Kidney capillary endothelial cell (primary cell): ENCODE data around the gene MYH10.
"Not testable (repeated sequence)": the region's sequence is repeated elsewhere in the genome, so short reads cannot be mapped to it uniquely, and the experiment has no call there.

Experiments used
- DNase-seq: peaks from one replicate; pipeline ENCODE4 v3.0.0-alpha.2; 2018; ENCODE audit warnings: low spot score

Gene MYH10

DNA sequence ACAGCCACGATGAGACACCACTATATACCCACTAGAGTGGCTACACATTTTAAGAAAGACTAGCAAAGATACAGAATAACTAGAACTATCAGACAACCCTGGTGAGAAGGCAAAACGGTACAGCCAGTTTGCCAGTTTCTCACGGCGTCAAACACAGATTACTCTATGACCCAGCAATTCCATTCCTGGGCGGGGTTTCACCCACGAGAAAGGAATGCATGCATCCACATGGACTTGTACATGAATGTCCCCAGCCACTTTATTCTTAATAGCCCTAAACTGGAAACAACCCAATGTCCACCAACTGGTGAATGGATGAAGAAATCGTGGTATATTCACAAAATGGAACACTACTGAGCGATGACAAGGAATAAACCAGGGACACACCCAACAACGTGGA is 74.5 kb downstream of the MYH10 start:
- DNase-seq: no peak

DNA sequence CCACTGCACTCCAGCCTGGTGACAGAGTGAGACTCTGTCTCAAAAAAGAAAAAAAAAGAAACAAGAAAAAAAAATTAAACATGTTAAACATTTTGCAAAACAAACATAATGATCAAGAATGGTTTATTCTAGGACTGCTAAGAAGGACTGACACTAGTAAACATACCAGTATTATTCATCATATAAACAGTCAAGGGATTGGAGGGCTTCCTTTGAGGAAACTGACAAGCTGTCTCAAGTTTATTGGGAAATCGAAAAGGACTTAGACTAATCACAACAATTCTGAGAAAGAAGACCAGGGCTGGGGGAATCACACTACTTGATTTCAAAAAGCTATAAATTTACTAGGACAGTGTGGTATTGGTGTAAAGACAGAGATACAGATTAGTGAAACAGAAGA is 75.5 kb downstream of the MYH10 start:
- no peak for DNase-seq

GRCh38 chr17:8552577-8553320 is 77.8 kb downstream of the MYH10 start:
- DNase-seq: peak; percentile 16

GRCh38 chr17:8542599-8543502 is 87.7 kb downstream of the MYH10 start:
- DNase-seq: no peak

GRCh38 chr17:8539976-8540375 is 90.5 kb downstream of the MYH10 start:
- DNase-seq: not testable (repeated sequence)

DNA sequence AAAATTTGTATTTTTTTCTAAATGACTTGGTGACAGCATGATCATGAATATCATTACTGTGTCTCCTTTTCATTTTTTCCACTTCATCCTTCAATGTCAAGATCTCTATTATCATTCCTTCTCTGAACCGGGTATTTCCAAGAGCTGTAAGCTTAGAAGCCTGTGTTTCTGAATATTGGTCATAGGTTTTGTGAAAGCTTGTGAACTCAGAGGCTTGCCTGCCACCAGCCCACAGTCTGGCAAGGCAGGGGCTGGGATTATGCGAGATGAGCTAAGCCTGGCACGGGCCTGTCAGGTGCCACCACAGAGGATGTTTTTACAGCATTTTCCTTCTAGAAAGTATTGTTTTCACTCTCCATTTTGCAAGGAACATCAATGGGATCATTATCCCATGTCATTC is 92.8 kb downstream of the MYH10 start:
- DNase-seq: no peak

DNA sequence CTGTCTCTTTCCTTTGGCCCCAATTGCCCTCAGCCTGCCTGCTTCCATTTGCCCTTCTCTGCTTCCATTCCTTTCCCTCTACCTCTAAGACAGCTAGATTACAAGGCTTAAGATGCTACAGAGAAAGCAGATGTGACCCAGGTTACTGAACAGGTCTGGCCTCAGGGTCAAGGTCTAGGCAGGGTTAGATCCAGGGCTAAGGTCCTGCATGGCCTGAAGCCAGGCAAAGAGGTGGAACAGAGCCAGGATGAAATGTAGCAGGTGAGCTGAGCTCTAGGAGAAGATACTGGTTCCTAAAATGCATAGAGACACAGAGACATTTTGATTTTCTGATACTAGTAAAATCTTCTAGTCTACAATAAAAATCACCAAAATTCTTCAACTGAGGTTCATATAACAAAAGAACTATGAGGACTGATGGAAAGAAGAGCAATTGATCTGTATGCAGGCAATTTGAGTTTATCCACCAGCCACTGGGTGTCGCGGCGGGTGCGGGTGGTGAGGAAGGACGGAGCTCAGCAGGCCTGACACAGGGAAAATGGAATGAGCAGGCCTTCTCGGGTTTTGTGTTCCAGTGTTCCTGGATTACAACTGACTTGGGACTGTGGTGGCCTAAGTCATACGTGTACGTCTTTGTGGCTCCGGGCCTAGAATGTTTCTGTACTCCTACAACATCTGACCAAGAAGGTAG is 95.9 kb downstream of the MYH10 start:
- no peak for DNase-seq

DNA sequence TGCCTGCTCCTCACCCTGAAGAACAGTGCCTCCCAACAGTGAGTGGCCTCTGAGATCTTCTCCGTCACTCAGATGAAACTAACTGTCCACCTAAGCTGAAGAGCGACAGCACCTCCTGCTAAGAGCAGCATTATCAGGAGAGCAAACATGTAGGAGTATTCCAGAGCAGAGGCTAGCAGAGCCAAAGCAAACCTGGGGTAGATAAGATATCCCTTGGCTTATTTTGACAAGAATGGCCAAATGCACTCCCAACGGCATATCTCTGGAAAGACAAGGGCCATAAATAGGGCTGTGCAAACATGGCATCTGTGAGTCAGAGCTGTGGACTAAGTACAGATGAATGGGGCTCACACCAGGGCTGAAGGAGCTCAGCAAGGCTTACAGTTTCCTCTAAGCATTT is 98.5 kb downstream of the MYH10 start:
- DNase-seq: no peak

- DNase-seq: no peak
These were observed 107.9 kb downstream of the MYH10 start for GRCh38 chr17:8522577-8522976.

GRCh38 chr17:8520981-8521380 is 109.5 kb downstream of the MYH10 start:
- no peak for DNase-seq

- DNase-seq: no peak
These were observed 111.7 kb downstream of the MYH10 start for GRCh38 chr17:8518850-8519249.

DNA sequence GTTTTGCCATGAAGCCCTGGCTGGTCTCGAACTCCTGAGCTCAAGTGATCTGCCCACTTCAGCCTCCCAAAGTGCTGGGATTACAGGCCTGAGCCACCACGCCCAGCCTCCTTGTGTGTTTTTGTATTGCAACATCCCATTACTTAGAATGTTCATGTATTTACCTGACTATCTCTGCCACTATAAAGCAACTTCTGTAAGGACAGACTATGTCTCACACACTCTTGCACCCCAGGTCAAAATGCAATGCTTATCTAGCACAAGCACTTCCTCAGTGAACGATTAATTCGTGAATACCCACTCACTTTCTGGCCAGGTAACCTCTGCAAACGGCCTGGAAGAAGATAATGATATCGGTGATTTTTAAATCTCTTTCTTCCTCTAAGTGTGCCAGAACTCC is 112.2 kb downstream of the MYH10 start:
- DNase-seq: no peak

DNA sequence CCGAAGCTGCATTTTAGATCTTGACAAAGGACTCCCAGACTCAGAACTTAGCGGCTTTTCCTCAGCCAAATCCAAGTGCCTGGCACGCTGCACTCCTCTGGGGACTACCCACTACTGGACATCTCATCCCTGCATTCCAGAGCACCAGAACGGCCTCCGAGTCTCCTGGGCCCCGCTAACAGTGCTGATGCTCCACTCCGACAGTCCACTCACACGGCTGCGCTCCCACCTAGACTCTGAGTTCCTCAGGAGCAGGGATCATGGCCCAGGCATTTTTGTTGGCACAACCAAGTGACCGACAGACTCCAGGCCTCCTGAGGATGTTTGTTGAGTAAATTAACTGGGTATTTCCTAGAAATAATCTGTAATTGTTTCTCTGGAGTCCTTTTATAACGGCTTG is 115.7 kb downstream of the MYH10 start:
- no peak for DNase-seq

DNA sequence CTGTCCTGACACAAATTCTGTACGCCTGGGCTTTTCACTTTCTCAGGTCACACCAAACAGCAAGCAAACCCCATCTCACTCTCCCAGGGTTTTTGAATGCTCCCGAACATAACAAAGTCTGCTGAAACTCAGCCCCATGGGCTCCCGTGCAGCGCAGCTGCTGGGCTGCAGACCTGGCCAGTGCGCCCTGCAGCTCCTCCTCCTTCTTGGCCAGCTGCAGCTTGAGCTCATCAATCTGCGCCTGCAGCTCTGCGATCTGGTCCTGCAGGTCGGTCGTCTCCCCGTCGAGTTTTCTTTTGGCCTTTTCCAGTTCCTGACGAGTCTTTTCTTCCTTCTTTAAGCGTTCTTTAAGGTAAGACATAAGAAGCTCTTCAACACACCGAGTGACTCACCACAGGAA is 124.4 kb downstream of the MYH10 start:
- no peak for DNase-seq

DNA sequence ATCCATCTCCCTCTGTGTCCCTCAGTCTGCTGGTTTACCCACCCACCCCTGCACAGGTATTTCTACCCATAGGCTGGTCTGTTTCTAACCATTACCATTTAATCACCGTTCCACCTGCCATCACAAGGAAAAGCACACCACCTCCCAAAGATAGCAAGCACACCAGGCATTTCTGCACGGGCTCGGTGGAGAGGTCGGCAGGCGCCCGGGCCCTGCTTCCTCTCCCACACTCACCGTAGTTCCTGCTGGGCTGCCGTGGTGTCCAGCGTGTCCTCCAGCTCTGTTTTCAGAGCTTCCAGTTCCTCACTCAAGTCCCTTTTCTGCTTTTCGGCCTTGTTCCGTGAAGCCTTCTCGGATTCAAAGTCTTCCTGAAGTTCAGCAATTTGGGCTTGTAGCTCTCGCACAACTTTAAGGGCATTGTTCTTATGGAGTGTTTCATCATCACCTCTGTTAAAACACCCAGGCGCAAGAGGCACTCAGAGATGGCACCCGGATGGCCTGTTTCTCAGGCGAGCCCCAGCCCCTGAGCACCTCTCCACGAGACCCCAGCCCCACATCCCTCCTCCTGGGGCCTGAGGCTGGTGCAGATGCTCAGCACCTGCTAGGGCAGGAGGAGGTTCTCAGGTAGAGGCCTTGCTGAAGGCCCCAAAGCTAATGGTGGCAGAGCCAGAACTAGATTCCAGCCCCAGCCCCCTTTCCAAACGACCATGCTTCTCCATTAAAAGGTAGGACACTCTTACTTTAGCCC is 125.9 kb downstream of the MYH10 start:
- no peak for DNase-seq

DNA sequence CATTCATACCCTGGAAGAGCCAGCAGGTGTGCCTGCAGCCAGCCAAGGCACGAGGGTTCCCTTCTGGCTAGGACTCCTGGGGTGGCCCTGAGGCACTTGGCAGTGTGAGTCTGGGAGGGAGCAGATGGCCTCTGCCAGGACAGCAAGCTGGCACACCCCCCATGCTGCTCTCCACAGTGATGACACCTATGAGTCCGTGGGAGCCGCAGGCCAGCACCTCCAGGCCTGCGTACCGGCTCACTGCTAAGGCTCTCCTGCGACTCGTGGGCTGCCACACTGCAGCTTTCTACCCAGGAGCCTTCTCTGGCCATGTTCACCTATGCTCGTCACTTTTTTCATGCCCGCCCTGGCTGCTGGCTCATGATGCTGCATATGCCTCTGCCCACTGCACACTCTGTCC is 126.7 kb downstream of the MYH10 start:
- DNase-seq: no peak

- DNase-seq: no peak
These were observed 127.2 kb downstream of the MYH10 start for GRCh38 chr17:8503368-8503767.

GRCh38 chr17:8502126-8502525 is 128.4 kb downstream of the MYH10 start:
- DNase-seq: no peak

DNA sequence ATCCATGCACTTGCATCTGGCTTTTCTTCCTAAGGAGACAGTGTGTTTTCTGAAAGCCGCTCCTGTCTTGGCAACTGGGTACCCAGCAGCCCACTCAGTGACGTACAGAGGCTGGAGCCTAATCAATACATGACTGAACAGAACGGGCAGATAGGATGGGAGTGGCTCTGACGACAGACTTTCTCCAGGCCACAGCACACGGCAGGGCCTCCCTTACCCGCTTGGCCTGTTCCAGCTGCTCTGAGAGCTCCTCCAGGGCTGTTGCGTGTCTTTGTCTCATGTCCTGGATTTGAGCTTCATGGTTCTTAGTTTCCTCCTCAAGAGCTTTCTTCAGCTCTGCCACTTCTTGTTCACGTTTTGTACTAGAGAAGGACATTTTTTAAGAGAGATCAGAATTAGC is 129.9 kb downstream of the MYH10 start:
- no peak for DNase-seq

- no peak for DNase-seq
These were observed 130.9 kb downstream of the MYH10 start for GRCh38 chr17:8499614-8500013.

DNA sequence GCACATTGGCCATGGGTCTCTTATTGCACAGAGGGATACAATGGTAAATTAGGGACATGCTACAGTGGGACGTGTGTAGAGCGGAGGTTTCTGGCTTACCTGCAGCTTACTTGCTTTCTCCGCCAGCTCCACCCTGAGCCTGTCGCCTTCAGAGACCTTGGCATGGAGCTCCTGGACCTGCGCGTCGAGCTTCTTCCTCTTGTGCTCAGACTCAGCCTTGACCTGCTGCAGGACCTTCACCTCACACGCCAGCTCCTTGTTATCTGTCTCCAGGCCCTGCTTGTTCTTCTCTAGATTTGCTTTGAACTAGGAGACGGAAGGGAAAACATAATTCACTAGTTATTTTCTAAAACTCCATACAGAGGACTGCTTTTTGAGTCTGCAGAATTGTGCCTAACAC is 131.4 kb downstream of the MYH10 start:
- DNase-seq: no peak

GRCh38 chr17:8496081-8496480 is 134.4 kb downstream of the MYH10 start:
- no peak for DNase-seq
